IPS DF 19.7 (cell line): ENCODE measurements around the gene GATA3.

Experiments used
- DNase-seq: peaks from one replicate; pipeline ENCODE4 v3.0.0-alpha.2; 2013; ENCODE audit warnings: low read depth, low spot score

GATA3 gene

GRCh38 chr10:8037941-8038894, 16.3 kb upstream of the GATA3 start:
- no peak for DNase-seq

GRCh38 chr10:8039321-8039881, 15.1 kb upstream of the GATA3 start:
- DNase-seq: no peak

- DNase-seq: no peak
These were observed 13.8 kb upstream of the GATA3 start for GRCh38 chr10:8040651-8041050.

- no peak for DNase-seq
These were observed 13.1 kb upstream of the GATA3 start for GRCh38 chr10:8041284-8041991.

- DNase-seq: no peak
These were observed 12.3 kb upstream of the GATA3 start for GRCh38 chr10:8041992-8042720.

- DNase-seq: no peak
These were observed 11.5 kb upstream of the GATA3 start for GRCh38 chr10:8042721-8043568.

GRCh38 chr10:8043569-8044306, 10.8 kb upstream of the GATA3 start:
- no peak for DNase-seq

GRCh38 chr10:8044331-8044907, 10.1 kb upstream of the GATA3 start:
- DNase-seq: no peak

- no peak for DNase-seq
These were observed 9.4 kb upstream of the GATA3 start for GRCh38 chr10:8044908-8045725.

GRCh38 chr10:8045726-8046494, 8.6 kb upstream of the GATA3 start:
- DNase-seq: no peak

- DNase-seq: no peak
These were observed 6.8 kb upstream of the GATA3 start for GRCh38 chr10:8047452-8048280.

GRCh38 chr10:8048281-8049008, 6.0 kb upstream of the GATA3 start:
- DNase-seq: no peak

- no peak for DNase-seq
These were observed 5.2 kb upstream of the GATA3 start for GRCh38 chr10:8049045-8049864.

- DNase-seq: no peak
These were observed 4.5 kb upstream of the GATA3 start for GRCh38 chr10:8049865-8050555.

GRCh38 chr10:8050556-8051108, 3.9 kb upstream of the GATA3 start:
- no peak for DNase-seq
